ENCODE data around the gene MLLT10. TPM values are rescaled to one million over a fixed set of nuclear protein-coding genes. Genes with fewer than 3 reads are reported as not detected.
"Not testable (repeated sequence)": the region's sequence is repeated elsewhere in the genome, so short reads cannot be mapped to it uniquely, and the experiment has no call there.

Gene MLLT10
- total and polyA plus RNA-seq, 2 donors (not counting 3 experiments of a cell fraction or from before 2014, with no cell fraction given): 35.4 to 54.0 TPM

- Histone ChIP-seq H3K9ac (replicated peaks; ENCODE audit: extremely low read depth, insufficient read depth, low read length) (no peak overlapping the region), H3K27me3 (ENCODE audit: control insufficient read depth in 2 of 2, insufficient read depth in 2 of 2, low read length in 2 of 2) (no peaks in the 10 kb centered on the region), H3K4me2 (ENCODE audit: insufficient read depth, low read length) (no peak overlapping the region), H3K27ac (ENCODE audit: insufficient read depth, low read depth, low read length) (no peak overlapping the region), H3K79me2 (ENCODE audit: control insufficient read depth, insufficient read depth, low read length) (peaks cover 92% of the 10 kb centered on the region), H3K36me3 (ENCODE audit: control insufficient read depth in 2 of 2, extremely low read depth in 1 of 2, insufficient read depth in 2 of 2, low read length in 2 of 2) (no peaks in the 10 kb centered on the region), H2AFZ (ENCODE audit: low read depth, low read length) (no peak overlapping the region), H4K20me1 (replicated peaks; ENCODE audit: control insufficient read depth, extremely low read depth, insufficient read depth, low read length) (no peaks in the 10 kb centered on the region), H3K4me1 (ENCODE audit: control insufficient read depth, extremely low read depth, insufficient read depth, low read length) (no peaks in the 10 kb centered on the region), H3K4me3 (replicated peaks in 1 of 3; ENCODE audit: insufficient read depth in 1 of 3, low read depth in 1 of 3, low read length in 3 of 3) (no peak overlapping the region), H3K9me3 (replicated peaks; ENCODE audit: control insufficient read depth, insufficient read depth, low read length) (no peaks in the 10 kb centered on the region), H3K9me1 (replicated peaks; ENCODE audit: control insufficient read depth, extremely low read depth, insufficient read depth, low read length) (no peaks in the 10 kb centered on the region)
- no peak for FAIRE-seq
- no peak for TF ChIP-seq MAX (IDR thresholded peaks at IDR 0.05; ENCODE audit: insufficient read depth, insufficient read length)
- no peak for TF ChIP-seq MYC (IDR thresholded peaks at IDR 0.05; ENCODE audit: low read depth, low read length)
- POLR2A ChIA-PET: interaction anchor here (0.6 kb wide), 2 partner anchors 128 to 246 kb away, joined by 4 read pairs; no protein-coding TSS in a partner anchor
- intact Hi-C loops (cut with micrococcal nuclease): no loop called here
- DNase-seq (ENCODE audit: low read depth, low spot score): no peak
- dilution Hi-C loops (cut with MboI; ENCODE audit: extremely low pct_ligation_motif_present, low sequenced_read_pairs): no loop called here
- CTCF ChIA-PET: interaction anchor here (1.0 kb wide), 1 partner anchor 15 kb away, joined by 5 read pairs; no protein-coding TSS in a partner anchor
- BruUV-seq (replicated peaks): no TSS peak
These were observed 38.5 kb downstream of the MLLT10 start for GRCh38 chr10:21572578-21572977.

- H3K4me1 ChIP-seq (ENCODE audit: control insufficient read depth, extremely low read depth, insufficient read depth, low read length); BruUV-seq (replicated peaks); H3K9ac ChIP-seq (replicated peaks; ENCODE audit: extremely low read depth, insufficient read depth, low read length); intact Hi-C loops (cut with micrococcal nuclease); DNase-seq (ENCODE audit: low read depth, low spot score); FAIRE-seq; H3K4me3 ChIP-seq (replicated peaks in 1 of 3; ENCODE audit: insufficient read depth in 1 of 3, low read depth in 1 of 3, low read length in 3 of 3); H3K27me3 ChIP-seq (ENCODE audit: control insufficient read depth in 2 of 2, insufficient read depth in 2 of 2, low read length in 2 of 2); CTCF ChIA-PET; H3K9me3 ChIP-seq (replicated peaks; ENCODE audit: control insufficient read depth, insufficient read depth, low read length); H3K9me1 ChIP-seq (replicated peaks; ENCODE audit: control insufficient read depth, extremely low read depth, insufficient read depth, low read length); H3K4me2 ChIP-seq (ENCODE audit: insufficient read depth, low read length); dilution Hi-C loops (cut with MboI; ENCODE audit: extremely low pct_ligation_motif_present, low sequenced_read_pairs); H3K36me3 ChIP-seq (ENCODE audit: control insufficient read depth in 2 of 2, extremely low read depth in 1 of 2, insufficient read depth in 2 of 2, low read length in 2 of 2); H3K27ac ChIP-seq (ENCODE audit: insufficient read depth, low read depth, low read length); H2AFZ ChIP-seq (ENCODE audit: low read depth, low read length); H4K20me1 ChIP-seq (replicated peaks; ENCODE audit: control insufficient read depth, extremely low read depth, insufficient read depth, low read length): not testable (repeated sequence)
- H3K79me2 ChIP-seq (ENCODE audit: control insufficient read depth, insufficient read depth, low read length): peaks cover 94% of the 10 kb centered on the region
- POLR2A ChIA-PET: interaction anchor here (0.8 kb wide), 1 partner anchor 150 kb away, joined by 3 read pairs; no protein-coding TSS in a partner anchor
These were observed 40.5 kb downstream of the MLLT10 start for GRCh38 chr10:21574514-21574913.

All from endothelial cell of umbilical vein (primary cell).